Natural killer cell (primary cell): ENCODE data around the gene DMRTB1. TPM values are rescaled to one million over a fixed set of nuclear protein-coding genes. Genes with fewer than 3 reads are reported as not detected.

Source experiments
- ATAC-seq, 3 donors: fragments of 150-1000 bp in 2 of 3; fragments of 200-7000 bp in 1 of 3; cut with Tn5 transposase; 1 replicate in 1 of 3; 2 replicates in 2 of 3; pipeline ENCODE4 v1.10.0; 2021; ENCODE audit warnings: mild to moderate bottlenecking in 2 of 3, moderate library complexity in 2 of 3
- DNase-seq, 2 donors: peaks; one replicate each; pipeline versions ENCODE4 v3.0.0 to v3.0.0-alpha.2; 2013 to 2021; ENCODE audit warnings: mixed read lengths in 1 of 2
- H3K27ac ChIP-seq: one replicate; pipeline ENCODE4 v1.5.1; 2013; ENCODE audit warnings: mild to moderate bottlenecking, low read length
- H3K27me3 ChIP-seq: one replicate; pipeline ENCODE4 v1.6.1; 2013; ENCODE audit warnings: low read length; ENCODE audit not compliant: control insufficient read depth, insufficient read depth
- H3K36me3 ChIP-seq: one replicate; pipeline ENCODE4 v1.6.1; 2013; ENCODE audit warnings: low read length; ENCODE audit not compliant: control insufficient read depth, insufficient read depth
- H3K4me1 ChIP-seq: one replicate; pipeline ENCODE4 v1.6.1; 2013; ENCODE audit warnings: low read length; ENCODE audit not compliant: control insufficient read depth, insufficient read depth
- H3K4me3 ChIP-seq: one replicate; pipeline ENCODE4 v1.5.1; 2013; ENCODE audit warnings: low read length
- H3K9me3 ChIP-seq: one replicate; pipeline ENCODE4 v1.6.1; 2013; ENCODE audit warnings: low read length; ENCODE audit not compliant: control insufficient read depth, insufficient read depth
- H3K27ac Mint-ChIP-seq, 2 donors: one replicate each; pipeline ENCODE4 v1.8.0; 2022; ENCODE audit warnings: mild to moderate bottlenecking in 2 of 2, mixed read lengths in 2 of 2, moderate library complexity in 1 of 2
- H3K27me3 Mint-ChIP-seq, 2 donors: one replicate each; pipeline ENCODE4 v1.8.0; 2022; ENCODE audit warnings: low read depth in 2 of 2, mixed read lengths in 2 of 2
- H3K36me3 Mint-ChIP-seq: one replicate; pipeline ENCODE4 v1.8.0; 2022; ENCODE audit warnings: mixed read lengths
- H3K4me1 Mint-ChIP-seq, 2 donors: one replicate each; pipeline ENCODE4 v1.8.0; 2022; ENCODE audit warnings: mixed read lengths in 2 of 2
- H3K4me3 Mint-ChIP-seq: one replicate; pipeline ENCODE4 v1.8.0; 2022; ENCODE audit warnings: mild to moderate bottlenecking, moderate library complexity, mixed read lengths
- H3K9me3 Mint-ChIP-seq, 2 donors: one replicate each; pipeline ENCODE4 v1.8.0; 2022; ENCODE audit warnings: mixed read lengths in 2 of 2
- WGBS: methylation state at CpG from one replicate; pipeline ENCODE4 v1.1.7; 2013; ENCODE audit warnings: missing lambda C conversion rate; ENCODE audit not compliant: insufficient coverage; 5-methylcytosine and 5-hydroxymethylcytosine counted together
- intact Hi-C: fragments of 100-400 bp; cut with micrococcal nuclease; formaldehyde crosslinking; loops from one replicate; pipeline ENCODE4 v1.14.2; 2022
- total RNA-seq, 4 donors: library from RNA; stranded (reverse); fragments of 120-200 nt in 1 of 4; gene quantifications; one replicate each; pipeline versions ENCODE4 v1.2.3 to v1.2.4, GENCODE V29; 2013 to 2022
- TF ChIP-seq, protein P1 (sequence below): fragments of 200-600 bp; IDR thresholded peaks from one replicate; pipeline ENCODE4 v1.8.0; 2022; ENCODE audit warnings: antibody characterized with exemption

DMRTB1 gene
- total RNA-seq, 3 donors from 2014 or later (not counting 1 experiment from before 2014, with no cell fraction given) = not detected

DNA sequence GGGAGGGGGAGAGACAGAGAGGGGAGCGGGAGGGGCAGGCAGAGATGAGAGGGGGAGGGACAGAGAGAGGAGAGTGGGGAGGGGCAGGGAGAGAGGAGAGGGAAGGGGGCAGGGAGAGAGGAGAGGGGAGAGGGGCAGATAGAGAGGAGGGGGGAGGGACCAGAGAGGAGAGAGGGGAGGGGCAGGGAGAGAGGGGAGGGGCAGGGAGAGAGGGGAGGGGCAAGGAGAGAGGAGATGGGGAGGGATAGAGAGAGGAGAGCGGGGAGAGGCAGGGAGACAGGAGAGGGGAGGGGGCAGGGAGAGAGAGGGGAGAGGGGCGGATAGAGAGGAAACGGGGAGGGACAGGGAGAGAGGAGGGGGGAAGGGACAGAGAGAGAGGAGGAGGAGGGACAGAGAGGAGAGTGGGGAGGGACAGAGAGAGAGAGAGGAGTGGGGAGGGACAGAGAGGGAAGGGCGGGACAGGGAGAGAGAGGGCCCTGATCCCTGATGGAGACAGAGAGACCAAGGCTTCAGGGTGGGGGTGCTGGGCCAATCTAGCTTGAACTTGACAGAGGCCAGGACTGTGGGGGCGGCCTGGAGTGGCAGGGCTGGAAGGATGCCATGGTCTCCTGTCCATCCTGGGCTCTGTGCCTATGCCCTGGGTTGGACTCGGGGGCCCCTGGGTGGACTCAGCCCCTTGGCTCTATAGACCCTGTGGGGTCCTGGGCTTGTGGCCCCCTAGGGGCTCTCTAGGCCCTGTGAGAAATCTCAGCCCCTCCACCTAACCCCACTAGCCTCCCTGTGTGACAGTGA lies 43.6 kb downstream of the DMRTB1 start:
- Histone ChIP-seq H3K9me3 (no peaks in the 10 kb centered on the region), H3K4me1 (peaks cover 18% of the 10 kb centered on the region), H3K36me3 (no peaks in the 10 kb centered on the region), H3K27ac (no peak overlapping the region), H3K4me3 (no peak overlapping the region), H3K27me3 (peaks cover 2% of the 10 kb centered on the region)
- Mint-ChIP-seq H3K4me3 (no peak overlapping the region), H3K36me3 (no peaks in the 10 kb centered on the region), H3K27me3 (peaks cover 4 to 7% of the 10 kb centered on the region in 2 donors), H3K9me3 (no peaks in the 10 kb centered on the region), H3K27ac (peak overlapping the region in 1 of 2 donors; percentile 0), H3K4me1 (peaks cover 9 to 11% of the 10 kb centered on the region in 2 donors)
- no peak for DNase-seq
- intact Hi-C loops = no loop called here
- TF ChIP-seq, protein P1, sequence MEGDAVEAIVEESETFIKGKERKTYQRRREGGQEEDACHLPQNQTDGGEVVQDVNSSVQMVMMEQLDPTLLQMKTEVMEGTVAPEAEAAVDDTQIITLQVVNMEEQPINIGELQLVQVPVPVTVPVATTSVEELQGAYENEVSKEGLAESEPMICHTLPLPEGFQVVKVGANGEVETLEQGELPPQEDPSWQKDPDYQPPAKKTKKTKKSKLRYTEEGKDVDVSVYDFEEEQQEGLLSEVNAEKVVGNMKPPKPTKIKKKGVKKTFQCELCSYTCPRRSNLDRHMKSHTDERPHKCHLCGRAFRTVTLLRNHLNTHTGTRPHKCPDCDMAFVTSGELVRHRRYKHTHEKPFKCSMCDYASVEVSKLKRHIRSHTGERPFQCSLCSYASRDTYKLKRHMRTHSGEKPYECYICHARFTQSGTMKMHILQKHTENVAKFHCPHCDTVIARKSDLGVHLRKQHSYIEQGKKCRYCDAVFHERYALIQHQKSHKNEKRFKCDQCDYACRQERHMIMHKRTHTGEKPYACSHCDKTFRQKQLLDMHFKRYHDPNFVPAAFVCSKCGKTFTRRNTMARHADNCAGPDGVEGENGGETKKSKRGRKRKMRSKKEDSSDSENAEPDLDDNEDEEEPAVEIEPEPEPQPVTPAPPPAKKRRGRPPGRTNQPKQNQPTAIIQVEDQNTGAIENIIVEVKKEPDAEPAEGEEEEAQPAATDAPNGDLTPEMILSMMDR = no peak
- ATAC-seq = no peak
- WGBS = 79% methylated on average over 7 of the region's 7 CpGs

DNA sequence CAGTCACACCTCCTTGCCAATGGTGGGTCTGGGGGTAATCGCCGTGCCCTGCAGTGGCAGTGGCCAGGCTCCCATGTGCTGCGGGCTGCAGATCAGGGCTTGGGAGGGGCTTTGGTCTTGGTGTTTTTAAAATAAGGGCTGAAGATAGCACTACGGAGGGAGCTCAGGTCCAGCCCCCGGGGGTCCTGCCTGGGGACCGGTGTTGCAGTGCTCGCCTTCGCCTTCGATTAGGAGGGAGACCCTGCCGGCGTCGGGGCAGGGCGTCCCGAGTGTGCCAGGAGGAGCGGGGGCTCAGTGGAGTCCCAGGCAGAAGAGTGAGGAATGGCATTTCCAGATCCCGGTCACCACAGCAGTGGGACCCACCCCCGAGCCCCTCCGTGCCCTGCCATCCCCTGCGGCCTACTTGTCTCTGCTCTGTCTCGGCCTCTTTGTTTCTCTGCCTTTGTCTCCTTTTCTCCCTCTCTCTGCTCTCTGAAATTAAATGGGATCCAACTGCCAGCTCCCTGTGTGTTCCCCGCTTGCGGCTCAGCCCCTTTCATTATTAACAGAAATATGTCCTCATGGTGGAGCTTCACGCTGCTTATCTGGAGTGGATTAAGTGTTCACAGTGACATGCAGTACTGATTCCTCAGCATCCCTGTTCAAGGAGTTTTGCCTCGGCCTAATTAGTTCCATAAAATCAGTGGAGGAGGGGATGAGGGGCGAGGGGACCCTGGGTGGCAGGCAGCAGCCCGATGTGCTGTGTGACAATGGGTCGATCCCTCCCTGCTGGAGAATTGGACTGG lies 44.4 kb downstream of the DMRTB1 start:
- Mint-ChIP-seq H3K36me3 (no peaks in the 10 kb centered on the region), H3K27ac (peak overlapping the region in 1 of 2 donors; percentile 0), H3K4me3 (no peak overlapping the region), H3K27me3 (peaks cover 4 to 7% of the 10 kb centered on the region in 2 donors), H3K4me1 (peaks cover 9% of the 10 kb centered on the region in 2 donors), H3K9me3 (no peaks in the 10 kb centered on the region)
- Histone ChIP-seq H3K36me3 (no peaks in the 10 kb centered on the region), H3K4me1 (peaks cover 13% of the 10 kb centered on the region), H3K9me3 (no peaks in the 10 kb centered on the region), H3K27ac (no peak overlapping the region), H3K4me3 (no peak overlapping the region), H3K27me3 (peaks cover 2% of the 10 kb centered on the region)
- intact Hi-C loops = no loop called here
- WGBS = 93% methylated on average over 27 of the region's 27 CpGs
- DNase-seq (no peak), ATAC-seq (no peak)
- TF ChIP-seq, protein P1 = no peak

DNA sequence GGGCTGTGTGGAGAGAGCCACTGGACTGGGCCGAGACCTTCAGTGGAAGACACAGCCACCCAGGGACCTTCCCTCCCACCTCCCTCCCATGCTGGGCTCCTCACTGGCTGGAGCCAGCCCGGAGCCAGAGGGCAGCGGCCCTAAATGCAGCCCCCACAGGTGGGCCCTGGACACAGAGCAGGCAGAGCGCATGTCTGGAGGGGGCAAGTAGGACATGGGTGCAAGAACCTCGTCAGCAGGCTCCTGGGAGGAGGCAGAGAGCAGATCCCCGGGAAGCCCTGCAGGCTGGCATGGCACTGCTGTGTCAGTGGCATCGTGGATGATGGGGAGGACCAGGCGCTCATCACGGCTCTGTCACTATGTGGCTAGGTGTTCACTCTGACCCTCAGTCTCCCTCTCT lies 45.7 kb downstream of the DMRTB1 start:
- Histone ChIP-seq H3K9me3 (no peaks in the 10 kb centered on the region), H3K4me1 (peaks cover 10% of the 10 kb centered on the region), H3K4me3 (no peak overlapping the region), H3K27ac (no peak overlapping the region), H3K27me3 (peaks cover 2% of the 10 kb centered on the region), H3K36me3 (no peaks in the 10 kb centered on the region)
- DNase-seq (no peak), ATAC-seq (no peak)
- Mint-ChIP-seq H3K4me3 (no peak overlapping the region), H3K27me3 (no peaks in the 10 kb centered on the region), H3K36me3 (no peaks in the 10 kb centered on the region), H3K27ac (no peak overlapping the region), H3K4me1 (peaks cover 0 to 11% of the 10 kb centered on the region in 2 donors), H3K9me3 (no peaks in the 10 kb centered on the region)
- TF ChIP-seq, protein P1 = no peak
- intact Hi-C loops = no loop called here
- WGBS = 87% methylated on average over 8 of the region's 9 CpGs
